Panc1 (cell line): Measurements from ENCODE around the gene TP53BP2. TPM values are rescaled to one million over a fixed set of nuclear protein-coding genes. Genes with fewer than 3 reads are reported as not detected.
"Not testable (repeated sequence)": the region's sequence is repeated elsewhere in the genome, so short reads cannot be mapped to it uniquely, and the experiment has no call there.

Source experiments
- ATAC-seq: fragments of 200-7000 bp; cut with Tn5 transposase; 2 replicates; pipeline ENCODE4 v1.9.1; 2020; ENCODE audit warnings: mild to moderate bottlenecking, moderate library complexity
- BruUV-seq: library from RNA; stranded (reverse); fragments of 400-500 nt; replicated peaks from 2 replicates; lab custom pipeline; 2021; lab: Mats Ljungman, UMichigan
- CTCF ChIA-PET: fragments of 300-600 bp; sonication (Branson Sonifier 250); formaldehyde crosslinking; loops from one replicate; lab custom pipeline; 2022; ENCODE audit warnings: antibody characterized with exemption; lab: Charles Lee
- POLR2A ChIA-PET: fragments of 300-600 bp; sonication (Branson Sonifier 250); formaldehyde crosslinking; loops from one replicate; lab custom pipeline; 2022; ENCODE audit warnings: antibody characterized with exemption; lab: Charles Lee
- DNase-seq: peaks from one replicate; pipeline ENCODE4 v3.0.0-alpha.2; 2010; ENCODE audit warnings: low read depth, low spot score
- H3K27ac ChIP-seq: 2 replicates; pipeline ENCODE4 v1.5.1; 2011; ENCODE audit warnings: mild to moderate bottlenecking, low read length, inconsistent platforms
- H3K27me3 ChIP-seq: fragments of 200-500 bp; sonication (Bioruptor generic); 2 replicates; pipeline ENCODE4 v1.6.0; 2014; ENCODE audit warnings: low read length, inconsistent platforms; ENCODE audit not compliant: control insufficient read depth, insufficient read depth
- H3K36me3 ChIP-seq: fragments of 200-500 bp; sonication (Bioruptor generic); 2 replicates; pipeline ENCODE4 v1.5.1; 2014; ENCODE audit warnings: inconsistent platforms, mild to moderate bottlenecking, low read length, moderate library complexity; ENCODE audit not compliant: control insufficient read depth, insufficient read depth
- H3K4me1 ChIP-seq: 2 replicates; pipeline ENCODE4 v1.5.1; 2011; ENCODE audit warnings: inconsistent platforms, mild to moderate bottlenecking, low read length, moderate library complexity; ENCODE audit not compliant: control insufficient read depth, insufficient read depth
- H3K4me3 ChIP-seq, 2 experiments: 2 replicates each; pipeline ENCODE4 v1.5.1; 2011 to 2012; ENCODE audit warnings: low read depth in 2 of 2, low read length in 2 of 2, mild to moderate bottlenecking in 2 of 2, inconsistent platforms in 1 of 2, moderate library complexity in 1 of 2
- H3K9me3 ChIP-seq: fragments of 200-500 bp; sonication (Bioruptor generic); 2 replicates; pipeline ENCODE4 v1.5.1; 2014; ENCODE audit warnings: low read depth, mild to moderate bottlenecking, inconsistent platforms, low read length, moderate library complexity; ENCODE audit not compliant: control insufficient read depth, insufficient read depth
- CTCF ChIP-seq: fragments of 450-650 bp; IDR thresholded peaks from 2 replicates; pipeline ENCODE4 v1.5.1; 2017; ENCODE audit warnings: mild to moderate bottlenecking
- POLR2AphosphoS5 ChIP-seq: IDR thresholded peaks from 2 replicates; pipeline ENCODE4 v1.6.1; 2012; ENCODE audit warnings: mild to moderate bottlenecking, low read depth, low read length, moderate library complexity
- REST ChIP-seq, 2 experiments: IDR thresholded peaks; 2 replicates each; pipeline ENCODE4 v1.6.1; 2011 to 2012; ENCODE audit warnings: low read depth in 2 of 2, control low read depth in 1 of 2, low read length in 1 of 2, mild to moderate bottlenecking in 1 of 2, moderate library complexity in 1 of 2; ENCODE audit not compliant: insufficient read depth in 1 of 2
- SIN3A ChIP-seq: IDR thresholded peaks from 2 replicates; pipeline ENCODE4 v1.6.1; 2012; ENCODE audit warnings: low read depth, mild to moderate bottlenecking, low read length, moderate library complexity, borderline replicate concordance; ENCODE audit not compliant: insufficient read depth
- TCF7L2 ChIP-seq: IDR thresholded peaks from 2 replicates; pipeline ENCODE4 v1.6.1; 2011; ENCODE audit warnings: mild to moderate bottlenecking, low read depth, low read length, inconsistent platforms
- in situ Hi-C: cut with HindIII; loops from 2 replicates; pipeline ENCODE4 v1.10.0; 2016; ENCODE audit warnings: low sequenced_read_pairs, low pct_unique_long_range_greater_than_20kb
- intact Hi-C: fragments of 100-400 bp; cut with micrococcal nuclease; formaldehyde crosslinking; loops from one replicate; pipeline ENCODE4 v1.10.0; 2022; ENCODE audit not compliant: unreplicated experiment
- total RNA-seq: library from RNA; stranded (reverse); gene quantifications from one replicate; pipeline ENCODE4 v1.2.1, GENCODE V29; 2021; ENCODE audit not compliant: unreplicated experiment

Gene TP53BP2
- total RNA-seq, 1 experiment from 2014 or later: 51.4 TPM

GRCh38 chr1:223870617-223871574, 25.1 kb upstream of the TP53BP2 start:
- ChIA-PET CTCF (interaction anchor here (0.6 kb wide), 1 partner anchor 16 kb away, joined by 3 read pairs; no protein-coding TSS in a partner anchor), POLR2A (no interaction called here)
- H3K36me3 ChIP-seq: no peaks in the 10 kb centered on the region
- H3K9me3 ChIP-seq: no peaks in the 10 kb centered on the region
- H3K27me3 ChIP-seq: 0 out of 2 replicates have a peak, but pooled peaks cover 2% of the 10 kb centered on the region
- DNase-seq (no peak), ATAC-seq (no peak)
- intact Hi-C loops: no loop called here
- no peaks in the 10 kb centered on the region for H3K4me1 ChIP-seq
- H3K27ac ChIP-seq: no peak overlapping the region
- no peak overlapping the region for H3K4me3 ChIP-seq
- in situ Hi-C loops: no loop called here
- no TSS peak for BruUV-seq
- TF ChIP-seq POLR2AphosphoS5: no peak
- TF ChIP-seq REST (IDR thresholded peaks at IDR 0.05; ENCODE audit: insufficient read depth in 1 of 2, low read depth in 2 of 2, low read length in 1 of 2): no peak
- no peak for TF ChIP-seq TCF7L2
- TF ChIP-seq SIN3A: no peak
- TF ChIP-seq CTCF: no peak

- POLR2A ChIA-PET, ATAC-seq, H3K4me1 ChIP-seq, H3K27me3 ChIP-seq, in situ Hi-C loops, H3K36me3 ChIP-seq, BruUV-seq, CTCF ChIA-PET, DNase-seq, H3K27ac ChIP-seq, H3K4me3 ChIP-seq, H3K9me3 ChIP-seq, intact Hi-C loops: not testable (repeated sequence)
Measured at GRCh38 chr1:223864599-223865368, 19.0 kb upstream of the TP53BP2 start.
